ENCODE measurements around the gene HIVEP1.

Gene HIVEP1

GRCh38 chr6:11974089-11974488 lies 38.0 kb upstream of the HIVEP1 start:
- H3K9me3 ChIP-seq (replicated peaks; ENCODE audit: low read length), result no peaks in the 10 kb centered on the region
- no peak overlapping the region for H3K4me3 ChIP-seq (ENCODE audit: low read length)
- H3K27me3 ChIP-seq (ENCODE audit: control insufficient read depth, insufficient read depth, low read length), result no peaks in the 10 kb centered on the region
- no peaks in the 10 kb centered on the region for H3K36me3 ChIP-seq (ENCODE audit: insufficient read depth, low read length)
- no peak overlapping the region for H3K4me2 ChIP-seq (ENCODE audit: low read length)
- peaks cover 21% of the 10 kb centered on the region for H3K4me1 ChIP-seq (ENCODE audit: control insufficient read depth, insufficient read depth, low read length)
- H3K9ac ChIP-seq (ENCODE audit: low read depth, low read length), result no peak overlapping the region

GRCh38 chr6:11975353-11975977 lies 36.6 kb upstream of the HIVEP1 start:
- H3K36me3 ChIP-seq (ENCODE audit: insufficient read depth, low read length), result no peaks in the 10 kb centered on the region
- H3K9ac ChIP-seq (ENCODE audit: low read depth, low read length), result no peak overlapping the region
- no peak overlapping the region for H3K4me2 ChIP-seq (ENCODE audit: low read length)
- H3K27me3 ChIP-seq (ENCODE audit: control insufficient read depth, insufficient read depth, low read length), result no peaks in the 10 kb centered on the region
- H3K9me3 ChIP-seq (replicated peaks; ENCODE audit: low read length), result no peaks in the 10 kb centered on the region
- H3K4me3 ChIP-seq (ENCODE audit: low read length), result no peak overlapping the region
- peaks cover 21% of the 10 kb centered on the region for H3K4me1 ChIP-seq (ENCODE audit: control insufficient read depth, insufficient read depth, low read length)

- no peak overlapping the region for H3K9ac ChIP-seq (ENCODE audit: low read depth, low read length)
- H3K4me3 ChIP-seq (ENCODE audit: low read length), result no peak overlapping the region
- no peaks in the 10 kb centered on the region for H3K9me3 ChIP-seq (replicated peaks; ENCODE audit: low read length)
- H3K27me3 ChIP-seq (ENCODE audit: control insufficient read depth, insufficient read depth, low read length), result no peaks in the 10 kb centered on the region
- H3K36me3 ChIP-seq (ENCODE audit: insufficient read depth, low read length), result no peaks in the 10 kb centered on the region
- H3K4me2 ChIP-seq (ENCODE audit: low read length), result no peak overlapping the region
- H3K4me1 ChIP-seq (ENCODE audit: control insufficient read depth, insufficient read depth, low read length), result peaks cover 12% of the 10 kb centered on the region
Measured at GRCh38 chr6:11976489-11976888, 35.6 kb upstream of the HIVEP1 start.

GRCh38 chr6:11977193-11977592 lies 34.9 kb upstream of the HIVEP1 start:
- H3K27me3 ChIP-seq (ENCODE audit: control insufficient read depth, insufficient read depth, low read length), result no peaks in the 10 kb centered on the region
- no peaks in the 10 kb centered on the region for H3K36me3 ChIP-seq (ENCODE audit: insufficient read depth, low read length)
- no peak overlapping the region for H3K4me2 ChIP-seq (ENCODE audit: low read length)

GRCh38 chr6:11977738-11978137 lies 34.4 kb upstream of the HIVEP1 start:
- no peaks in the 10 kb centered on the region for H3K9me3 ChIP-seq (replicated peaks; ENCODE audit: low read length)

More at GRCh38 chr6:11977193-11977592, 34.9 kb upstream of the HIVEP1 start:
- H3K4me3 ChIP-seq (ENCODE audit: low read length), result no peak overlapping the region
- no peak overlapping the region for H3K9ac ChIP-seq (ENCODE audit: low read depth, low read length)
- peaks cover 10% of the 10 kb centered on the region for H3K4me1 ChIP-seq (ENCODE audit: control insufficient read depth, insufficient read depth, low read length)
- H3K9me3 ChIP-seq (replicated peaks; ENCODE audit: low read length), result no peaks in the 10 kb centered on the region

GRCh38 chr6:11978169-11978987 lies 33.7 kb upstream of the HIVEP1 start:
- H3K4me1 ChIP-seq (ENCODE audit: control insufficient read depth, insufficient read depth, low read length), result peaks cover 10% of the 10 kb centered on the region
- no peak overlapping the region for H3K9ac ChIP-seq (ENCODE audit: low read depth, low read length)
- no peaks in the 10 kb centered on the region for H3K36me3 ChIP-seq (ENCODE audit: insufficient read depth, low read length)
- H3K4me2 ChIP-seq (ENCODE audit: low read length), result no peak overlapping the region
- no peaks in the 10 kb centered on the region for H3K9me3 ChIP-seq (replicated peaks; ENCODE audit: low read length)
- H3K4me3 ChIP-seq (ENCODE audit: low read length), result no peak overlapping the region
- H3K27me3 ChIP-seq (ENCODE audit: control insufficient read depth, insufficient read depth, low read length), result no peaks in the 10 kb centered on the region

More at GRCh38 chr6:11977738-11978137, 34.4 kb upstream of the HIVEP1 start:
- H3K36me3 ChIP-seq (ENCODE audit: insufficient read depth, low read length), result no peaks in the 10 kb centered on the region
- peaks cover 10% of the 10 kb centered on the region for H3K4me1 ChIP-seq (ENCODE audit: control insufficient read depth, insufficient read depth, low read length)
- no peak overlapping the region for H3K4me3 ChIP-seq (ENCODE audit: low read length)
- H3K9ac ChIP-seq (ENCODE audit: low read depth, low read length), result no peak overlapping the region
- no peaks in the 10 kb centered on the region for H3K27me3 ChIP-seq (ENCODE audit: control insufficient read depth, insufficient read depth, low read length)
- H3K4me2 ChIP-seq (ENCODE audit: low read length), result no peak overlapping the region

GRCh38 chr6:11979866-11980265 lies 32.2 kb upstream of the HIVEP1 start:
- no peaks in the 10 kb centered on the region for H3K36me3 ChIP-seq (ENCODE audit: insufficient read depth, low read length)
- H3K27me3 ChIP-seq (ENCODE audit: control insufficient read depth, insufficient read depth, low read length), result no peaks in the 10 kb centered on the region
- no peak overlapping the region for H3K4me2 ChIP-seq (ENCODE audit: low read length)
- H3K4me1 ChIP-seq (ENCODE audit: control insufficient read depth, insufficient read depth, low read length), result no peaks in the 10 kb centered on the region
- no peaks in the 10 kb centered on the region for H3K9me3 ChIP-seq (replicated peaks; ENCODE audit: low read length)
- no peak overlapping the region for H3K9ac ChIP-seq (ENCODE audit: low read depth, low read length)
- H3K4me3 ChIP-seq (ENCODE audit: low read length), result no peak overlapping the region

GRCh38 chr6:11983306-11983705 lies 28.8 kb upstream of the HIVEP1 start:
- H3K4me1 ChIP-seq (ENCODE audit: control insufficient read depth, insufficient read depth, low read length), result no peaks in the 10 kb centered on the region
- H3K4me2 ChIP-seq (ENCODE audit: low read length), result no peak overlapping the region
- no peaks in the 10 kb centered on the region for H3K36me3 ChIP-seq (ENCODE audit: insufficient read depth, low read length)
- H3K9ac ChIP-seq (ENCODE audit: low read depth, low read length), result no peak overlapping the region
- H3K9me3 ChIP-seq (replicated peaks; ENCODE audit: low read length), result no peaks in the 10 kb centered on the region
- no peak overlapping the region for H3K4me3 ChIP-seq (ENCODE audit: low read length)
- H3K27me3 ChIP-seq (ENCODE audit: control insufficient read depth, insufficient read depth, low read length), result no peaks in the 10 kb centered on the region

GRCh38 chr6:11987386-11987785 lies 24.7 kb upstream of the HIVEP1 start:
- H3K9me3 ChIP-seq (replicated peaks; ENCODE audit: low read length), result no peaks in the 10 kb centered on the region
- no peak overlapping the region for H3K4me2 ChIP-seq (ENCODE audit: low read length)
- no peaks in the 10 kb centered on the region for H3K27me3 ChIP-seq (ENCODE audit: control insufficient read depth, insufficient read depth, low read length)
- no peak overlapping the region for H3K4me3 ChIP-seq (ENCODE audit: low read length)
- H3K4me1 ChIP-seq (ENCODE audit: control insufficient read depth, insufficient read depth, low read length), result no peaks in the 10 kb centered on the region
- no peak overlapping the region for H3K9ac ChIP-seq (ENCODE audit: low read depth, low read length)
- H3K36me3 ChIP-seq (ENCODE audit: insufficient read depth, low read length), result no peaks in the 10 kb centered on the region

- no peaks in the 10 kb centered on the region for H3K4me1 ChIP-seq (ENCODE audit: control insufficient read depth, insufficient read depth, low read length)
- H3K4me2 ChIP-seq (ENCODE audit: low read length), result no peak overlapping the region
- H3K9me3 ChIP-seq (replicated peaks; ENCODE audit: low read length), result no peaks in the 10 kb centered on the region
- H3K4me3 ChIP-seq (ENCODE audit: low read length), result no peak overlapping the region
- no peaks in the 10 kb centered on the region for H3K27me3 ChIP-seq (ENCODE audit: control insufficient read depth, insufficient read depth, low read length)
- no peak overlapping the region for H3K9ac ChIP-seq (ENCODE audit: low read depth, low read length)
- H3K36me3 ChIP-seq (ENCODE audit: insufficient read depth, low read length), result no peaks in the 10 kb centered on the region
Measured at GRCh38 chr6:11989386-11989785, 22.7 kb upstream of the HIVEP1 start.

- no peaks in the 10 kb centered on the region for H3K9me3 ChIP-seq (replicated peaks; ENCODE audit: low read length)
- no peaks in the 10 kb centered on the region for H3K27me3 ChIP-seq (ENCODE audit: control insufficient read depth, insufficient read depth, low read length)
- H3K4me2 ChIP-seq (ENCODE audit: low read length), result no peak overlapping the region
- H3K4me1 ChIP-seq (ENCODE audit: control insufficient read depth, insufficient read depth, low read length), result no peaks in the 10 kb centered on the region
- H3K36me3 ChIP-seq (ENCODE audit: insufficient read depth, low read length), result no peaks in the 10 kb centered on the region
- H3K4me3 ChIP-seq (ENCODE audit: low read length), result no peak overlapping the region
- no peak overlapping the region for H3K9ac ChIP-seq (ENCODE audit: low read depth, low read length)
Measured at GRCh38 chr6:11992086-11992485, 20.0 kb upstream of the HIVEP1 start.

Measured in skeletal muscle satellite cell (primary cell).